Measurements from ENCODE around the gene CDH7. TPM values are rescaled to one million over a fixed set of nuclear protein-coding genes. Genes with fewer than 3 reads are reported as not detected.

CDH7 gene
- total RNA-seq, 1 experiment from 2014 or later, result not detected

DNA sequence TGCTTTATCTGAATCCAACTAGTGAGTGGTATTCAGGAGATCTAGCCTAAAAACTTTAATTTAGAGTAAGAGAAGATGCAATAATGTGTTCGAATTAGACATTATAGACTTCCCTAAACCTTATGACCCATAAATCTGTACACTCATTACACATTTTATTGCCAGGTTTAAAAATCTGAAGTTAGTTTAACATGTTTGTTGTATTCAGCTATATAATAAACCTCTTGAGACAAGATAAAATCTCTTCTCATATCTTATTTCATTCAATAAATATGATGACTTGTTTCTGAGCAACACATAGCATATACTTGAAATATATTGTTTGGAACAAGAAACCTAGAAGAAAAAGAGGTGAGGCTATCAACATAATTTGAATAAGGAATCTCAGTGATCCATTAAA lies 150.7 kb downstream of the CDH7 start:
- Histone ChIP-seq H3K4me1 (ENCODE audit: low read length) (no peaks in the 10 kb centered on the region), H3K9me2 (replicated peaks; ENCODE audit: insufficient read depth, low read length) (no peaks in the 10 kb centered on the region), H4K20me1 (ENCODE audit: insufficient read depth, low read depth, low read length) (no peaks in the 10 kb centered on the region), H2AFZ (ENCODE audit: low read length) (no peak overlapping the region), H3K36me3 (ENCODE audit: insufficient read depth, low read length) (no peaks in the 10 kb centered on the region), H3K9me3 (ENCODE audit: low read length) (peaks cover 54% of the 10 kb centered on the region), H3K4me3 (ENCODE audit: low read length) (no peak overlapping the region; the same call in 1 of the 2 replicates), H3K27me3 (ENCODE audit: low read length) (no peaks in the 10 kb centered on the region), H3K79me2 (ENCODE audit: low read length) (no peaks in the 10 kb centered on the region), H3K27ac (ENCODE audit: low read length) (no peak overlapping the region), H3K4me2 (ENCODE audit: low read depth, low read length, poor library complexity, severe bottlenecking) (no peak overlapping the region), H3K9ac (ENCODE audit: low read length) (no peak overlapping the region)
- DNase-seq, result no peak

DNA sequence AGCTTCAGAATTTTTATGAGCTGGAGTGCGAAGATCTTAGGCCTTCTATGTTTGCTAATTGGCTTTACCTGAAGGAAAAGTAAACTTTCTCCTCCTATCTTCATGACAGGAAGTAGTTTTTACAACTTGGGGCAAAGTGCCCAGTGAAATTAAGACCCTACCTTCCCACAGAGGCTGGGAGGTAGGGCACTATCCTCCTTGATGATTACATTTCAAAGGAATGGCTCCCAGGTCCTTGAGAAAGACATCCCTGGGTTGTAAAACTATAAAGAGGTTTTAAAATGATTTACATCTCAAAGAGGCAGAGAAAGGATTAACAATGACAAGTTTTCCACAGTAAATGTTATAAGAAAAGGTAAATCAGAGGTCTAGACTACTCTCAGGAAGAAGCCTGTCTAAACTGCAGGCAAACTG lies 155.8 kb downstream of the CDH7 start:
- no peaks in the 10 kb centered on the region for H3K36me3 ChIP-seq (ENCODE audit: insufficient read depth, low read length)
- no peaks in the 10 kb centered on the region for H3K27me3 ChIP-seq (ENCODE audit: low read length)
- no peak overlapping the region for H3K4me2 ChIP-seq (ENCODE audit: low read depth, low read length, poor library complexity, severe bottlenecking)
- H3K27ac ChIP-seq (ENCODE audit: low read length), result no peak overlapping the region
- H3K4me3 ChIP-seq (ENCODE audit: low read length), result no peak overlapping the region
- no peak for DNase-seq
- H4K20me1 ChIP-seq (ENCODE audit: insufficient read depth, low read depth, low read length), result no peaks in the 10 kb centered on the region
- H2AFZ ChIP-seq (ENCODE audit: low read length), result 0 out of 2 replicates have a peak overlapping the region, but pooled peaks have one; percentile 7
- H3K79me2 ChIP-seq (ENCODE audit: low read length), result no peaks in the 10 kb centered on the region
- no peaks in the 10 kb centered on the region for H3K9me2 ChIP-seq (replicated peaks; ENCODE audit: insufficient read depth, low read length)
- no peaks in the 10 kb centered on the region for H3K4me1 ChIP-seq (ENCODE audit: low read length)
- H3K9me3 ChIP-seq (ENCODE audit: low read length), result peaks cover 36% of the 10 kb centered on the region
- H3K9ac ChIP-seq (ENCODE audit: low read length), result no peak overlapping the region

DNA sequence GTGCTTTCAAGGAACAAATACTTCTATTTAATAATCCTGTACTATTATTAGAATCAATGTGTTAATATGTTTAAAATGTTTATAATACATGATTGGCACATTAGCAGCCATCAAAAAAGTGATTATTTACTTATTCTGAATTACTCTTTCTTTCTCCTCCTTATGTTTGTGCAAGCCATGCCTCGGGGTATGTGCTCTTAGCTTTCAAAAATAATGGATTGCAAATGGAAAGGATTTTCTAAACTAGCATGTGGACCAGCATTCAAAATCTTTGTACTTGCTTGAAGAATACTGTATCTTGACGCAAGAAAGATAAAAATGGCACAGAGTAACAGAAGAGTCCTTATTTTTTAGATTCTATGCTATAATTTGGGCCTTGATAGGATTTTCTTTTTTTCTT lies 156.5 kb downstream of the CDH7 start:
- no peaks in the 10 kb centered on the region for H3K27me3 ChIP-seq (ENCODE audit: low read length)
- DNase-seq, result no peak
- no peak overlapping the region for H3K27ac ChIP-seq (ENCODE audit: low read length)

DNA sequence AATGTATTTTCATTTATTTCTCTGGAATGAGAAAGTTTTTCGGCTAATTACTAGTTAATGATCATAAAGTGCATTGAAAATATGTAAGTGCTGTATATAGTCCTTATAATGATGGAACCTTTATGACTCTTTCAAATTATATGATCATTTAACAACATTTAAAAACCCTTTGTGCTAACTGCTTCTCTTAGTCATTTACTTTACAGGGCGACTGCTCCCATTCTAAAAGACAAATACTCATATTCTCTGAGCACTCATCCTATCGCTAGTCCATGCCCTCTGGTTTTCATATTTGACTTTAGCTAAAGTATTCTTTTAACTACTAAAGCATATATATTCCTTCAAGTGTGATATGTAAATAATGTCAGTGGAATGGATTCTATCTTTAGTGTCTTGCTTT lies 168.2 kb downstream of the CDH7 start:
- Histone ChIP-seq H4K20me1 (ENCODE audit: insufficient read depth, low read depth, low read length) (no peaks in the 10 kb centered on the region), H3K4me2 (ENCODE audit: low read depth, low read length, poor library complexity, severe bottlenecking) (no peak overlapping the region), H3K4me1 (ENCODE audit: low read length) (no peaks in the 10 kb centered on the region), H3K27ac (ENCODE audit: low read length) (no peak overlapping the region), H3K9me2 (replicated peaks; ENCODE audit: insufficient read depth, low read length) (no peaks in the 10 kb centered on the region), H3K9ac (ENCODE audit: low read length) (no peak overlapping the region), H3K79me2 (ENCODE audit: low read length) (no peaks in the 10 kb centered on the region), H3K9me3 (ENCODE audit: low read length) (peaks cover 26% of the 10 kb centered on the region), H2AFZ (ENCODE audit: low read length) (no peak overlapping the region), H3K4me3 (ENCODE audit: low read length) (no peak overlapping the region), H3K27me3 (ENCODE audit: low read length) (no peaks in the 10 kb centered on the region), H3K36me3 (ENCODE audit: insufficient read depth, low read length) (no peaks in the 10 kb centered on the region)
- DNase-seq, result no peak

More for the DNA sequence above, 156.5 kb downstream of the CDH7 start:
- Histone ChIP-seq H3K9me2 (replicated peaks; ENCODE audit: insufficient read depth, low read length) (no peaks in the 10 kb centered on the region), H2AFZ (ENCODE audit: low read length) (no peak overlapping the region), H3K36me3 (ENCODE audit: insufficient read depth, low read length) (no peaks in the 10 kb centered on the region), H3K4me3 (ENCODE audit: low read length) (no peak overlapping the region), H3K9me3 (ENCODE audit: low read length) (peaks cover 31% of the 10 kb centered on the region), H4K20me1 (ENCODE audit: insufficient read depth, low read depth, low read length) (no peaks in the 10 kb centered on the region), H3K79me2 (ENCODE audit: low read length) (no peaks in the 10 kb centered on the region), H3K4me1 (ENCODE audit: low read length) (no peaks in the 10 kb centered on the region), H3K4me2 (ENCODE audit: low read depth, low read length, poor library complexity, severe bottlenecking) (no peak overlapping the region), H3K9ac (ENCODE audit: low read length) (no peak overlapping the region)

DNA sequence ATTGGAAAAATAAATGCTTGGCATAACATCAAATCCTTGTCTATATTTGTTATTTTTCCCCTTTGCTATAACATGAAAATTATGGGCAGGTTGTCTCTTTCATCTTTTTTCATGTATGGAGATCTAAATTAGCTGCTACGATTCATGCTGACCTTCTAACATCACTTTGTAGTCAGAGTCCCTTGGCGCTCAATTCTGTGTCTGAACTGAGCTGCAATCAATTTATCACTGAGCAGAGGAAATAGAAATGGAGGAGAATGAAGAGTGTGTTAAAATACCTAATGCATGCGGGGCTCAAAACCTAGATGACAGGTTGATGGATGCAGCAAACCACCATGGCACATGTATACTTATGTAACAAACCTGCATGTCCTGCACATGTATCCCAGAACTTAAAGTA lies 168.9 kb downstream of the CDH7 start:
- no peaks in the 10 kb centered on the region for H3K36me3 ChIP-seq (ENCODE audit: insufficient read depth, low read length)
- no peak overlapping the region for H2AFZ ChIP-seq (ENCODE audit: low read length)
- no peaks in the 10 kb centered on the region for H3K27me3 ChIP-seq (ENCODE audit: low read length)
- H3K9me2 ChIP-seq (replicated peaks; ENCODE audit: insufficient read depth, low read length), result no peaks in the 10 kb centered on the region
- DNase-seq, result no peak
- no peak overlapping the region for H3K4me3 ChIP-seq (ENCODE audit: low read length)
- no peak overlapping the region for H3K9ac ChIP-seq (ENCODE audit: low read length)
- H3K79me2 ChIP-seq (ENCODE audit: low read length), result no peaks in the 10 kb centered on the region
- peaks cover 25% of the 10 kb centered on the region for H3K9me3 ChIP-seq (ENCODE audit: low read length)
- no peaks in the 10 kb centered on the region for H4K20me1 ChIP-seq (ENCODE audit: insufficient read depth, low read depth, low read length)
- H3K4me1 ChIP-seq (ENCODE audit: low read length), result no peaks in the 10 kb centered on the region
- H3K4me2 ChIP-seq (ENCODE audit: low read depth, low read length, poor library complexity, severe bottlenecking), result no peak overlapping the region
- H3K27ac ChIP-seq (ENCODE audit: low read length), result no peak overlapping the region

DNA sequence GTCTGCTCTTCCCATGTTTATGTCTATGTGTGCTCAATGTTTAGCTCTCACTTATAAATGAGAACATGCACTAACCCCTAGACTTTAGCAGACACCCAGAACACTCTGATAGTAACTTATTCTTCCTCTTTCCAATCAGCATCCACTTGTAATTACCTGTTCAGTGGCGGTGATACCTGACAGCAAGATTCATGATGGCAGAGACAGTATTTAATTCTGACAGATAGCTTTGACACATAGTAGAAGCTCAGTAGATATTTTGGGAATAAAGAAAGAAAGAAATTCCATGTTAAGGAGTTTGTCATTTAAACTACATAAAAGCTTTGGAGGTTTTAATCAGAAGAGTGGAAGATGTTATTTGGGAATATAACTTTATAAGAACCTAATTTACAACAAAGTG lies 171.3 kb downstream of the CDH7 start:
- Histone ChIP-seq H3K27me3 (ENCODE audit: low read length) (no peaks in the 10 kb centered on the region), H3K79me2 (ENCODE audit: low read length) (no peaks in the 10 kb centered on the region), H4K20me1 (ENCODE audit: insufficient read depth, low read depth, low read length) (no peaks in the 10 kb centered on the region), H3K27ac (ENCODE audit: low read length) (no peak overlapping the region), H3K9ac (ENCODE audit: low read length) (no peak overlapping the region), H3K4me3 (ENCODE audit: low read length) (no peak overlapping the region), H3K9me2 (replicated peaks; ENCODE audit: insufficient read depth, low read length) (no peaks in the 10 kb centered on the region), H3K9me3 (ENCODE audit: low read length) (peaks cover 24% of the 10 kb centered on the region), H3K4me1 (ENCODE audit: low read length) (no peaks in the 10 kb centered on the region), H3K36me3 (ENCODE audit: insufficient read depth, low read length) (no peaks in the 10 kb centered on the region), H2AFZ (ENCODE audit: low read length) (no peak overlapping the region), H3K4me2 (ENCODE audit: low read depth, low read length, poor library complexity, severe bottlenecking) (no peak overlapping the region)
- DNase-seq, result no peak

DNA sequence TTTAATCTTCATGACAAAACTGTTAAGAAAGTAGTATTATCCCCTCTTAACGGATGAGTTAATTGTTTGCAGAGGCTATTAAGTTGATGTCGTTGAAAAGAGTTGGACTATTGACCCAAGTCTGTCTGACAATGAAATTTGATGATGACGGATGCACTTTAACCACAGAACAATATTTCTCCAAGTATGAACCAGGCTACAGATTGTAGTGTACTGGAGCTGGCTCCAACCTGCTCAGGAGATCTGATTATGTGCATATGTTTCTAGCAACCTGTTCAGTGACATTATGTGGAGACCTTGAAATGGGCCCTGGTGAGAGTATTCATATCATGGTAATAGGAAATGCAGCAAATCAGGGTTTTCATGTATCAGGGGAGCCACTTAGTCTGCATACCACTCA lies 174.1 kb downstream of the CDH7 start:
- Histone ChIP-seq H2AFZ (ENCODE audit: low read length) (no peak overlapping the region), H3K4me1 (ENCODE audit: low read length) (no peaks in the 10 kb centered on the region), H3K9me2 (replicated peaks; ENCODE audit: insufficient read depth, low read length) (no peaks in the 10 kb centered on the region), H3K36me3 (ENCODE audit: insufficient read depth, low read length) (no peaks in the 10 kb centered on the region), H3K4me2 (ENCODE audit: low read depth, low read length, poor library complexity, severe bottlenecking) (no peak overlapping the region), H3K27ac (ENCODE audit: low read length) (no peak overlapping the region), H3K4me3 (ENCODE audit: low read length) (no peak overlapping the region), H3K9ac (ENCODE audit: low read length) (no peak overlapping the region), H3K27me3 (ENCODE audit: low read length) (no peaks in the 10 kb centered on the region), H4K20me1 (ENCODE audit: insufficient read depth, low read depth, low read length) (no peaks in the 10 kb centered on the region), H3K9me3 (ENCODE audit: low read length) (peaks cover 23% of the 10 kb centered on the region), H3K79me2 (ENCODE audit: low read length) (no peaks in the 10 kb centered on the region)
- DNase-seq, result no peak

DNA sequence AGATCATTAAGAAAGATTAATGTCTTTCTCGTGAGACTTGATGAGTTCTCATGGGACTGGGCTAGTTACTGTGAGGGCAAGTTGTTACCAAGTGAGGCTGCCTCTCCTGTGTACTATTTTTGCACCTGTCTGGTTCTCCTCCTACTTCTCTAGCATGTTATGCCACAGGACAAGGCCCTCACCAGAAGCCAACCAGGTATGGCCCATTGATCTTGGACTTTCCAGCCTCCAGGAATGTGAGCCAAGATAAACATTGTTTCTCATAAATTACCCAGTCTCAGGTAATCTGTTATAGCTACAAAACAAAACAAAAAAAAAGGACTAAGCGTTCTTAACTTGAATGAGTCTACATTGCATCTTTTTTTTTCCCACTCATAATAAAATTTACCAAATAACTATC lies 184.1 kb downstream of the CDH7 start:
- Histone ChIP-seq H3K4me1 (ENCODE audit: low read length) (no peaks in the 10 kb centered on the region), H2AFZ (ENCODE audit: low read length) (no peak overlapping the region), H3K9me2 (replicated peaks; ENCODE audit: insufficient read depth, low read length) (no peaks in the 10 kb centered on the region), H4K20me1 (ENCODE audit: insufficient read depth, low read depth, low read length) (no peaks in the 10 kb centered on the region), H3K9ac (ENCODE audit: low read length) (no peak overlapping the region), H3K36me3 (ENCODE audit: insufficient read depth, low read length) (no peaks in the 10 kb centered on the region), H3K4me2 (ENCODE audit: low read depth, low read length, poor library complexity, severe bottlenecking) (no peak overlapping the region), H3K79me2 (ENCODE audit: low read length) (no peaks in the 10 kb centered on the region), H3K27me3 (ENCODE audit: low read length) (no peaks in the 10 kb centered on the region), H3K9me3 (ENCODE audit: low read length) (peaks cover 9% of the 10 kb centered on the region), H3K4me3 (ENCODE audit: low read length) (no peak overlapping the region), H3K27ac (ENCODE audit: low read length) (no peak overlapping the region)
- no peak for DNase-seq

DNA sequence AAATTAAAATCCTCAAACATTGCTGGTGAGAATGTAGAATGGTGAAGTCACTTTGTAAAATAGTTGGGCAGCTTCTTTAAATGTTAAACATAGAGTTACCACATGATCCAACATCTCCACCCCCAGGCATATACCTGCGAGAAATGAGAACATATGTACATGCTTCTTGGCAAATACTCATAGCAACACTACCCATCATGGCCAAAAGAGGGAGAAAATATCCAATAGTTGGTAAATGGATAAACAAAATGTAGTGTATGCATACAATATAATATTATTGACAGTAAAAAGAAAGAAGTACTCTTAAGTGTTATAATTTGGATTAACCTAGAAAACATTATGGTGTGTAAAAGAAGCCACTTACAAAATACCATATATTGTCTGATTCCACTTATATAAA lies 185.9 kb downstream of the CDH7 start:
- H3K4me3 ChIP-seq (ENCODE audit: low read length), result no peak overlapping the region
- no peak overlapping the region for H2AFZ ChIP-seq (ENCODE audit: low read length)
- no peaks in the 10 kb centered on the region for H3K79me2 ChIP-seq (ENCODE audit: low read length)
- no peaks in the 10 kb centered on the region for H3K27me3 ChIP-seq (ENCODE audit: low read length)
- H3K4me2 ChIP-seq (ENCODE audit: low read depth, low read length, poor library complexity, severe bottlenecking), result no peak overlapping the region
- no peak for DNase-seq
- no peak overlapping the region for H3K27ac ChIP-seq (ENCODE audit: low read length)
- peaks cover 6% of the 10 kb centered on the region for H3K9me3 ChIP-seq (ENCODE audit: low read length)
- no peaks in the 10 kb centered on the region for H3K4me1 ChIP-seq (ENCODE audit: low read length)
- H3K36me3 ChIP-seq (ENCODE audit: insufficient read depth, low read length), result no peaks in the 10 kb centered on the region
- no peaks in the 10 kb centered on the region for H3K9me2 ChIP-seq (replicated peaks; ENCODE audit: insufficient read depth, low read length)
- no peak overlapping the region for H3K9ac ChIP-seq (ENCODE audit: low read length)
- H4K20me1 ChIP-seq (ENCODE audit: insufficient read depth, low read depth, low read length), result no peaks in the 10 kb centered on the region
